Islet of Langerhans (tissue), 1 donor: ENCODE results near the gene PXMP2.
"Not testable (repeated sequence)": the region's sequence is repeated elsewhere in the genome, so short reads cannot be mapped to it uniquely, and the experiment has no call there.

Source experiments
- FAIRE-seq: peaks from one replicate; lab custom pipeline; 2011; peaks lifted over from hg19 to GRCh38; lab: Jason Lieb, UNC

PXMP2 gene

DNA sequence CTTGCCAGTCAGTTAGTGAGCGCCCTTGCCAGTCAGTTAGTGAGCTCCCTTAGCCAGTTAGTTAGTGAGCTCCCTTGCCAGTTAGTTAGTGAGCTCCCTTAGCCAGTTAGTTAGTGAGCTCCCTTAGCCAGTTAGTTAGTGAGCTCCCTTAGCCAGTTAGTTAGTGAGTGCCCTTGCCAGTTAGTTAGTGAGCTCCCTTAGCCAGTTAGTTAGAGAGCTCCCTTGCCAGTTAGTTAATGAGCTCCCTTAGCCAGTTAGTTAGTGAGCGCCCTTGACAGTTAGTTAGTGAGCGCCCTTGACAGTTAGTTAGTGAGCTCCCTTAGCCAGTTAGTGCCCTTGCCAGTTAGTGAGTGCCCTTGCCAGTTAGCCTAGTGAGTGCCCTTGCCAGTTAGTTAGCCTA is 7.5 kb downstream of the PXMP2 start:
- not testable (repeated sequence) for FAIRE-seq

DNA sequence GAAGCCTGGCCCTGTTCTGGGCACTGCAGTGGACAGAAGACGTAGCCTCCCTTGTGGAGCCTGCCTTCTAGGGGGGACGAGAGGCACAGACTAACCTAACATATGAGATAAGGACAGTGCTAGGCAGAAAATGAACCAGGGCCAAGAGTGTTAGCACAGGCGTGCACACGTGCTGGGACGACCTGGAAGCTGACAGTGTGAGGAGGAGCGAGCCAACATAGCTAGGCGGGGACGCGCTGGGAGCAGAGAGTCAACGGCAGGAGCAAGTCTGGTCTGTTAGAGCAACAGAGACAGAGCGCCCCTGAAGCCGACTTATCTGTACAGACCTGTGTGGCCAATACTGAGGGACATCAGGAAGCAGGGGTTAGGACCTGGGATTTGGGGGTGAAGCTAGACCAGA is 8.0 kb downstream of the PXMP2 start:
- no peak for FAIRE-seq

DNA sequence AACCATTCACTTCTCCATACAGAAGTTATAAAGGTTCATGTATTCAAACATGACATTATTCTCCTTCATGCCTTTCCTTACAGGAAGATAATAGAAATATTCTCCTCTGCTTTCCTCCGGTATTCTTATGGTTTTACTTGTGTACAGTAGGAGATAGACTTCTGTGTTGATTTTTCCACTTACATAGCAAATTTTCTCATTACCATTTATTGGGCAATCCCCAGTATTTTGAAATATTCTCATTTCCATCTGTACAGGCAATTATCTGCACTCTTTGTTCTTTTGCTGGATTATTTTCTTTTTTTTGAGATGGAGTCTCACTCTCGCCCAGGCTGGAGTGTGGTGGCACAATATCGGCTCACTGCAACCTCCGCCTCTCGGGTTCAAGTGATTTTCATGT is 11.0 kb downstream of the PXMP2 start:
- FAIRE-seq = no peak

DNA sequence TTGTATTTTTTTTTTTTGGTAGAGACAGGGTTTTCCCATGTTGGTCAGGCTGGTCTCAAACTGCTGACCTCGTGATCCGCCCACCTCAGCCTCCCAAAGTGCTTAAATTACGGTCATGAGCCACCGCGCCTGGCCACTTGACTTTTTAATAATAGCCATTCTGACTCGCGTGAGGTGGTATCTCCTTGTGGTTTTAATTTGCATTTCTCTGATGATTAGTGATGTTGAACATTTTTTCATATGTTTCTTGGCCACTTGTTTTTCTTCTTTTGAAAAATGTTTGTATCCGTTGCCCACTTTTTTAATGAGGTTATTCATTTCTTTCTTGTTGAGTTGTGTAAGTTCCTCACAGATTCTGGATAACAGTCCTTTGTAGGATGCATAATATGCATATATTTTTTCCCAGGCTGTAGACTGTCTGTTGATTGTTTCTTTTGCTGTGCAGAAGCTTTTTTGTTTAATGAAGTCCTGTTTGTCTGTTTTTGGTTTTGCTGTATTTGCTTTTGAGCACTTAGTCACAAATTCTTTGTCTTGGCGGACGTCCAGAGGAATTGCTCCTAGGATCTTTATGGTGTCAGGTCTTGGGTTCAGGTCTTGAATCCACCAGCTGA is 12.9 kb downstream of the PXMP2 start:
- FAIRE-seq = no peak

DNA sequence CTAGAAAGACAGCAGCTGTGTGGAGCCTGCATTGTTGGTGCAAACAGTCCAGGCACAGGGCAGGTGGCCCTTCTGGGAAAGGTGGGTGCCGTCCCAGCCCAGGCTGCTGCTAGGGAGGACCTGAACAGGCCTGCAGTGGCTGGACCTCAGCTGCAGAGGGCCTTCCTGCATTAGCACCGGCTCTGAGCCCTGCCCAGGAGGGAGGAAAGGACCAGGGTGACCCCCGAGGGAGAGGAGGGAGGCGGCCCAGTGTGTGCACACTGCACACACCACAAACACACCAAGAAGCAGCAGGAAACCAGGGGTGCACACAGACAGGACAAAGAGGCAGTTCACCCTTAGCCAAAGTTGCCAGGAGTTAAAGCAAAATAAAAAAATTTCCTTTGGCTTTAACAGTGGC is 15.3 kb downstream of the PXMP2 start:
- FAIRE-seq = no peak

DNA sequence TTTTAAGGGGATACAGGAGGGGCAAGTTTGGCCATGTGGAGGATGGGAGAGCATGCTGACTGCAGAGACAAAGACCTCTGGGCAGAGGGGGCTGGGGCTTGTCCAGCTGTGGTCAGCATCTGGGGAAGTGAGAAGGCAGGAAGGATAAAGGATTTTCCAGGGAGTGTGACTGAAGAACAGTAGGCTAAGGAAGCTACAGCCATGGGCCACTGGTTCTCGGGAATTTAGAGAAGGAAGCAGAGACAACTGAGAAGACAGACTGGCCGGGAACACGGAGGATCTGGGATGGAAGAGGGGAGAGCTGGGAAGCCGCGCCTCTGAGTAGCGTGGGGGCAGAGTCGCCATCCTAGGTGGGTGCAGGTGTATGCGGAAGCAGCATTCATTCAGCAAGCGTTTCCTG is 16.3 kb downstream of the PXMP2 start:
- no peak for FAIRE-seq

DNA sequence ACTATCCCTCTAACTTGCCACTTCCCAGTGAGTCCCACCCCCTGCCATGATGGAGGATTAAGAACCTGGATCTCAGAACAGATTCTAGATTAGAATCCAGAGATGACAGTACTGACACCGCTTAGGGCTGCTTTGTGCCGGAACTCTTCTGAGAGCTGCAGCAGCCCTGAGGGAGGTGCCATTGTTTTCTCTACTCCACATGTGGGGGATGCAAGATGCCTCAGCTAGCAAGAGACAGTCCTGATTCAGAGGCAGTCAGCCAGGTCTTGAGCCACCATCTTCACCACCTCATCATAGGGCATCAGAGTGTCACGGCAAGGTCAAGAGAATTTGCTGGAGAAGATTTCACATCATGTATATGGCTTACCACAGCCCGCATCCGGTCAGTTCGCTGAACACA is 19.9 kb downstream of the PXMP2 start:
- FAIRE-seq = no peak

DNA sequence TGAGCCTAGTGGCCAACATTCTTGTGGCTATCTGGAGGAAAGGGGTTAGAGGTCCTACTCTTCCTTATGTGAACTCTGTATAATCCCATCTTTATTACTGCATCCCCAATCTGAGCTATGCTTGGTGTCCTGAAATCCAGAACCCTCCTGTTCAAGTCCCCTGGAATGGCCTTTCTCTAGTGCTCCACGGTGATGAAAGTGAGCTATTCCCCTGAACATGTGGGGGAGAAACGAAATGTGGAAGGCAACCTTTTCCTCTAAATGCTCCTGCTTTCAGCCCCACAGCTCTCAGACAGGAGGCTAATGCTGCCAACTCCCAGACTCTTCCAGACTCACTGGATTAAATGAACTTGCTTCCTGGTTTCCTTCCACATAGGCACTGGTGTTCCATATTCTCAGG is 20.8 kb downstream of the PXMP2 start:
- FAIRE-seq = no peak

DNA sequence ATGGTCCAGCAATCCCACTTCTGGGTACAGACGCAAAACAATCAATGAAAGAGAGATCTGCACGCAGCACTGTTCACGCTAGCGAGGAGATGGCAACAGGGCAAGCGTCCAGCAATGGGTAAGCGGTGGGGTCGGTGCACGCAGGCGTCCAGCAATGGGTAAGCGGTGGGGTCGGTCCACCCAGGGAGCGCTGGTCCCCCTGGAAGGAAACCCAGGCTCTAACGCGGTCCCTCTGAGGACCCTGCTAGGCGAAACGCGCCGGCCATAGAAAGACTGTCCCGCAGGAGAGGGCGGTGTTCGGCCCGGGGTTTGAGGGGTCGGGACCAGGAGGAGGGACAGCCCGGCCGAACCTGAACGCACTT is 22.6 kb downstream of the PXMP2 start:
- no peak for FAIRE-seq

DNA sequence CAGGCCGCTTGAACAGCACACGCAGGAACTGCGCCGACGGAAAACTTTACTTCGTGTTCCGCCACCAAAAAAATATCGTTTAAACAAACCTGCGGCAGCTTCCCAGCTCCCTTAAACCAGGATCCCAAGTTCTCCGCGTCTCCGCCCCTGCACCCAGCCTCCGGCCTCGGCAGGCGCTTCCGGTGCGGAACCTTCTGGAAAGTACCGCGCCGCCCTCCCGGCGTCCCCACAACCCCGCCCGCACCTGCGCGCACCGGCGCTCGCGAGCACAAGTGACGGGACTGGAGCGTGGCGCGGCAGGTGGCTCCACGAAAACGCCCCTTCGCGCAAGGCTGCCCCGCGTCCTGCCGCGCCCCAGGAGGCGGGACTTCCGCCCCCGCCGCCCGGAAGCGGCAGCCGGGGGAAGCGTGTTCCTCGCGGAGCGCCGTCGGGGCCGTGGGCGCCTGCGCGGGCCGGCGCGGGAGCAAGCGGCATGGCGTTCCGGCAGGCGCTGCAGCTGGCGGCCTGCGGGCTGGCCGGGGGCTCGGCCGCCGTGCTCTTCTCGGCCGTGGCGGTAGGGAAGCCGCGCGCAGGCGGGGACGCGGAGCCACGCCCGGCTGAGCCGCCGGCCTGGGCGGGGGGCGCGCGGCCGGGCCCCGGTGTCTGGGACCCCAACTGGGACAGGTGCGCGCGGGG is 23.2 kb downstream of the PXMP2 start, which contains the start of gene PGAM5:
Gene PGAM5, plus strand, starts transcription at position 438 of the 675 bp plus-strand sequence. Its CDS starts 35 bp downstream, at position 473.
- FAIRE-seq = no peak

DNA sequence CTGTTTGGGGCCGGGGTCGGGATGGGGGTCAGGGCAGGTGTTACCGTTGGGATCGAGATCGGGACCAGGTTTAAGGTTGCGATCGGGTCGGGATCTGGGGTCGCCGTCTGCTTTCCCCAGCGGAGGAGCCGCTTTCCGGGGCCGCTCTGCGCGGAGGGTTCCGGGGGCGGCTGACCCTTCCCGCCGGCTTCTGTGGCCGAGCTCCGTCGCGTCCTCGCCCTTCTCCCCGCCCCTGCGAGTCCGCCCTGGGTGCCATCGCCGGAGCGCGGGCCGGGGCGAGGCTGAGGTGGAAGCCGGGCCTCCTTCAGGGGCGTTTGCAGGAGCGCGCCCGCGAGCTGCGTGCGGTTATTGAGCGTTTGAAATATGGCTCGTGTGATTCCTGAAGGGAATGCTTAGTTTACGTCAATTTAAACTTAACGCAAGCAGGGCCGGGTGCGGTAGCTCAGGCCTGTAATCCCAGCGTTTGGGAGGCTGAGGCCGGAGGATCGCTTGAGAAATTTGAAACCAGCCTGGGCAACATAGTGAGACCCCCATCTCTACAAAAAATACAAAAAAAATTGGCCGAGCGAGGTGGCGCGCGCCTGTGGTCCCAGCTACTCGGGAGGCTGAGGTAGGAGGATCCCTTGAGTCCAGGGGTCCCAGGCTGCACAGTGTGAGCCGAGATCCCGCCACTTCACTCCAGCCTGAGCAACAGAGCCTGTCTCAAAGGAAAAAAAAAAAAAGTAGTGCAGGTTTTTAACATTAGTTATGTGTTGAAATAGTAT is 23.9 kb downstream of the PXMP2 start:
- FAIRE-seq = no peak

DNA sequence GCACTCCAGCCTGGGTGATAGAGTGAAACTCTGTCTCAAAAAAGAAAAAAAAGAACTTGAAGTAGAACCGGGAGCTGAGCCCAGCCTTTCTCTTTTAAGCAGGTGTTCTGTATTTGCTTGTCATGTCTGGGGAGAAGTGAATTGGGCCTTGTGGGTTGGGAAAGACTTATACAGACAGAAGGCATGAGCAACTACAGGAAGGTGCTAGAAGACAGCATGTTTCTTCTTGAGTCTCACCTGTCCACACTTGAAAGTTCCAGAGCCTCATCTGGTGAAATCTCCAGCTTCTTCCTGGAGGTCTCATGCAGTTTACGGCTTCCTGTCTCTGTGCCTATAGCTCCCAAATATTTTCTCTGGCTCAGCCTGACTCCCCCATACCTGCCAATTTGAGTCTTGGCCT is 25.7 kb downstream of the PXMP2 start:
- FAIRE-seq = no peak

DNA sequence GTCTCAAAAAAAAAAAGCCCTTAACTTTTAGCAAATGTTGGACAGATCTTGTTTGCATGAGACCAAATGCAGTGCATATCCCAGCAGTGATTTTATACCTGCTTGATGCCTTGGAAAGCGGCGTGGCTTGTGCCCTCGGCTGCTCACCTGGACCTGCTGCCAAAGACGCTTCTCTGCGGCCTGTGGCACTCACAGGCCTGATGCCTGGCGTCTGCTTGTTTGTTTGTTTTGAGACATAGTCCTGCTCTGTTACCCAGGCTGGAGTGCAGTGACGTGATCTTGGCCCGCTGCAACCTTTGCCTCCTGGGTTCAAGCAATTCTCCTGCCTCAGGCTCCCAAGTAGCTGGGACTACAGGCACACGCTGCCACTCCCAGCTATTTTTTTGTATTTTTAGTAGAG is 28.5 kb downstream of the PXMP2 start:
- no peak for FAIRE-seq

DNA sequence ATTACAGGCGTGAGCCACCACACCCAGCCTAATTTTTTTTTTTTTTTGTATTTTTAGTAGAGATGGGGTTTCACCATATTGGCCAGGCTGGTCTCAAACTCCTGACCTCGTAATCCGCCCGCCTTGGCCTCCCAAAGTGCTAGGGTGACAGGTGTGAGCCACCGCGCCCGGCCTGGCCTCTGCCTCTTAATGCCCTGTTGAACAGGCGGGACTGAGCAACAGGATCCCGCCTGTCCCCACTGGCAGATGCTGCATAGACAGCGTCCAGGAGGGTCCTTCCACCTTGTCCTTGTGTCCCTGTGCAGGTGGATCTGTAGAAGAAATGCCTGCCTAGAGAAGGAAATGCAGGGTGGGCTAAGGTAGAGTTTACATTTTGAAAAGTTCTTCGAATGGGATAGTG is 29.0 kb downstream of the PXMP2 start:
- FAIRE-seq = no peak

DNA sequence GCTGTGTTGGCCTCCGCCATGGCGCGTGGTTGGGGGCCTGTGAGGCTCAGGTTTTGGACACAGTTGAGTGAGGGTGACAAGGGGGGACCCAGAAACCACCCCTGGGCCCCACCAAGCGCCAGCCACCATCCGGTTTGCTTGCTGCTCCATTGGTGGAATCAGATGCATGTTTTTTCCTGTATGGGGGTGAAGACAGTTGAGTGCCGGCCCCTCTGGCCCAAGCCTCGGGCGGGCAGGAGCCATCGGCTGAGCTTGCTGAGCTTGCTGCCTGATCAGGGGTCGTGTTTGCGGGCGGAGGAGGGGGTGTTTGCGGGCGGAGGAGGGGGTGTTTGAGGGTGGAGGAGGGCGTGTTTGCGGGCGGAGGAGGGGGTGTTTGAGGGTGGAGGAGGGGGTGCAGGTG is 29.6 kb downstream of the PXMP2 start:
- FAIRE-seq = no peak

DNA sequence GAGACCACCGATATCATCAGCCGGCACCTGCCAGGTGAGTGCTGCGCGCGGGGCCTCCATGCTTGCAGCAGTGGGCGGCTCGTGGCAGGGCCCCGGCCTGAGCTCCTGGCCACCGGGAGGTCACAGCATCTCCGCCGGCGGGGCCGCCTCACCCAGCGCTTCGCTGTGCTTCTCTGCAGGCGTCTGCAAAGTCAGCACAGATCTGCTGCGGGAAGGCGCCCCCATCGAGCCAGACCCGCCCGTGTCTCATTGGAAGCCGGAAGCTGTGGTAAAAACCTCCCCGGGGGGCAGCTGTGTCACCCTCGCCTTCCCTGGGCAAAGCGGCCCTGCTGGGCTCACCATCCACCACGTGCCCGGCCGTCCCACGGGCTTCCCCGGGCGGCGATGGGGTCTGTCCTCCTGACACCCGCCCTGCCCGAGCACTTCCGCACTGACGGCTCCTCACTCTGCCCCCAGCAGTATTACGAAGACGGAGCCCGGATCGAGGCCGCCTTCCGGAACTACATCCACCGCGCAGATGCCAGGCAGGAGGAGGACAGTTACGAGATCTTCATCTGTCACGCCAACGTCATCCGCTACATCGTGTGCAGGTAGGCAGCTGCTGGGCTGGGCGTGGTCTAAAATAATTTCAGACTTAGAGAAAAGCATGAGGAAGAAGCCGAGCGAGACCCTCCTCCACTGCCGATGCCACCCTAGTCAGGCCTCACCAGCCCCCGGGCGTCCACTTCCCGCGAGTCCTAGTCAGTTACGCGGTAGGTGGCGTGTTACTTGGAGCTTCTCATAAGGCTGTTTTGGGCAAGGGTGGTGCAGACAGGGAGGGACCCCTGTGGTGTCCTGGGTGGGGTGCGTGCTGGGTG is 30.4 kb downstream of the PXMP2 start:
- FAIRE-seq = no peak

DNA sequence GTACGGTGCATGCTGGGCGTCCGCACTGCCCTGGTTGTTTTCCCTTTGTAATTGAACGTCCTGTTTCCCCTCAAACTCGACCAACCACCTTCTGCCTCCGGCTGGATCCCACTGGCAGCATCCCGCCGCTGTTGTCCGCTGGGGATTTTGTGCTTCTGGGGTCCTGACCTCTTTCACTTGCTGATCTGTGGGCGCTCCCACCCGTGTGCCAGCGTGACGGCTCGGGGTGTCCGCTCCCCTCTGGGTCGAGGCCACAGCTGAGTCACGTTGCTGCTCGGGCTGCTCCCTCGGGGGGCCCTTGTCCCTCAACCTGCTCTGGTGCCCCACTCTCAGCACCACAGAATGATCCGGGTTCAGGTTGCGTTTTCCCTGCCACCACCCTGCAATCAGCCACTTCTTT is 31.3 kb downstream of the PXMP2 start:
- no peak for FAIRE-seq

DNA sequence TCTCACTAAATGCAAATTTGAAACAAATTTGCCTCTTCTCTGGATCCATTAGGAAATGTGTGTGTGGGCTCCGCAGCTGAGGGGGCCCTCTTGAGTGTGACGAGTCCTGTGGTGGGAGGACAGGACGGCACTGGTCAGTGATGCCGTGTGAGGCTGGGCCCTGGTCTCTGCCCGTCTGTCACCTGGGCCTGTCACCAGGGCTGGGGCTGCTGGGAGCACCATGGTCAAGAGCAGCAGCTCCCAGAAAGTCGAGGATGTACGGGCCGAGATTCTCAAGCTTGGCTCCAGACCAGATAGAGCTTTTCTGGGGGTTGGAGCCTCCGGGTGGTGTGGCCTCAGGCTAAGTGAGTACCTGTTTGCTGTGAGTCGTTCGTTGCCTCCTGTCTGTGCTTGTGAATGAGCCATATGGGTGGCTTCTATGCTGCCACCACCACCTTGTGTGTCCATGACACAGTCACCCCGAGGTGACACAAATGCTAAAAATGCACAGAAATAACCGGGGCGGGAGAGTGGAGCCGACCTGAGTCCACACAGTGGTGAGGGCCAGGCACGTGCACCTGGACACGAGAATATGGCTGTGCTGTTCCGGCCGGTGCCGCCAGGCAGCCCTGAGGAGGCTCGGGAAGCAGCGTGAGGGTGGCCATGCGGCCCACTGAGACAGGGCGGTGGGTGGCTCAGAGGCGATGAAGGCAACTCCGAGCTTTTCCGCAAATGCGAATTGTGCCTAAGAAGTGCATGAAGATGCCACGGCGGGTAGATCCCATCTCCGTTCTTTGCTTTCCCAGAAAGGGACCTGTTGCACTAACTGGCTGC is 32.0 kb downstream of the PXMP2 start:
- no peak for FAIRE-seq

DNA sequence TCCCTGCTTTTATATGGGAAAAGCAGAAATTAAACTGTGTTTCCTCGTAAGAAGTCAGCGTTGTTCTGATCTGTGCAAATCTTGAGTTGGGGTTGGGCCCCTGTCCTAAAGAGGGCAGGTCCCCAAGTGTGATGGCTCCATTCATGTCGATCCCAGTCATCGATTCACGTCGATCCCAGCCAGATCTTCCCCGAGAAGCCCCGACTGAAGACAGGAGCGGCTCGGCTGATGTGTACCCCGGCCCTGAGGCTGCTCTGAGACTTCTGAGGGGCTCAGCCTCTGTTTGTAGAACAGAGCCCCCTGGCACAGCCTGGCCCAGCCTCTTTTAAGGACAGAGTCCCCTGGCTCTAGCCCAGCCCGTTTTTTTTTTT is 32.6 kb downstream of the PXMP2 start:
- FAIRE-seq = no peak

DNA sequence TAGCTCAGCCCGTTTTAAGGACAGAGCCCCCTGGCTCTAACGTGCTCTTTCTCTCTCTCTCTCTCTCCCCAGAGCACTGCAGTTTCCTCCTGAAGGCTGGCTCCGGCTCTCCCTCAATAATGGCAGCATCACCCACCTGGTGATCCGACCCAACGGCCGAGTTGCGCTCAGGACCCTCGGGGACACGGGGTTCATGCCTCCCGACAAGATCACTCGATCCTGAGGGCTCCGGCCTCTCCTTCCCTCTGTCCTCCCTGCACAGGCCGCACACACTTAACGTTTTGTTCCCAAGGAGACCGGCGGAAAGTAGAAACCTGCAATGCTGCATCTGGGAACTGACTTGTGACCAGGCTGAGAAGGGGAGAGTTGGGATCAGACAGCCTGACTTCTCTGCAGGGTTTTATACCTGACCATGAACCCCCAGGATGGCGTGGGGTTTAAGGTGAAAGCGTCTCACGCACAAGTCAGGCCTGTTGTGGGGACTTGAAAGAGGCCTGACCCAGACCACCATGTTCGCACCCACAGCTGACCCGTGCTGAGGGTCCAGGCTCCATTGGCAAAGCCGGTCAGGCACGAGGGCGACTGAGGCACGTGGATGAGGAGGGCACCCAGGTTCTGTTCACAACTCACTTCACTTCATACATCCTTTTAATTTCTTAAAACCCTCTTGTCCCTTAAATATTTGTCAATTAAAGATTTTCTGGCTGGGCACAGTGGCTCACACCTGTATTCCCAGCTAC is 33.4 kb downstream of the PXMP2 start:
- no peak for FAIRE-seq
